ENCODE results near the gene TRPM3.

Gene TRPM3

GRCh38 chr9:70941191-70941590, 180.2 kb downstream of the TRPM3 start:
- no peaks in the 10 kb centered on the region for H3K4me1 ChIP-seq (ENCODE audit: control insufficient read depth, insufficient read depth, low read length)
- ChIA-PET POLR2A (no interaction called here), CTCF (no interaction called here)
- H3K4me3 ChIP-seq (ENCODE audit: low read depth, low read length): no peak overlapping the region
- H3K36me3 ChIP-seq (ENCODE audit: control insufficient read depth in 2 of 2, insufficient read depth in 1 of 2, low read length in 2 of 2): no peaks in the 10 kb centered on the region
- H3K9me3 ChIP-seq (ENCODE audit: control insufficient read depth, insufficient read depth, low read depth, low read length): no peaks in the 10 kb centered on the region
- no peak overlapping the region for H3K27ac ChIP-seq (ENCODE audit: extremely low read depth, low read depth, low read length)
- TF ChIP-seq GLIS1 (tag by site-specific recombination; IDR thresholded peaks at IDR 0.05) (no peak), ZNF518A (tag by site-specific recombination; conservative IDR thresholded peaks at IDR 0.05; ENCODE audit: low read depth) (no peak), IKZF3 (tag by site-specific recombination; IDR thresholded peaks at IDR 0.05) (no peak), ZNF354C (tag by site-specific recombination; IDR thresholded peaks at IDR 0.05; ENCODE audit: borderline replicate concordance, low read depth) (no peak), ZNF423 (tag by site-specific recombination; IDR thresholded peaks at IDR 0.05) (no peak), ZNF677 (tag by site-specific recombination; IDR thresholded peaks at IDR 0.05) (no peak), ZNF544 (tag by site-specific recombination; IDR thresholded peaks at IDR 0.05) (no peak), ZNF645 (tag by site-specific recombination; IDR thresholded peaks at IDR 0.05) (no peak), ZNF426 (tag by site-specific recombination; IDR thresholded peaks at IDR 0.05) (no peak), YY1 (tag by site-specific recombination; IDR thresholded peaks at IDR 0.05) (no peak), ZNF701 (tag by site-specific recombination; IDR thresholded peaks at IDR 0.05) (no peak), KLF16 (tag by site-specific recombination; IDR thresholded peaks at IDR 0.05) (no peak)
- TF ChIP-seq, protein P1, sequence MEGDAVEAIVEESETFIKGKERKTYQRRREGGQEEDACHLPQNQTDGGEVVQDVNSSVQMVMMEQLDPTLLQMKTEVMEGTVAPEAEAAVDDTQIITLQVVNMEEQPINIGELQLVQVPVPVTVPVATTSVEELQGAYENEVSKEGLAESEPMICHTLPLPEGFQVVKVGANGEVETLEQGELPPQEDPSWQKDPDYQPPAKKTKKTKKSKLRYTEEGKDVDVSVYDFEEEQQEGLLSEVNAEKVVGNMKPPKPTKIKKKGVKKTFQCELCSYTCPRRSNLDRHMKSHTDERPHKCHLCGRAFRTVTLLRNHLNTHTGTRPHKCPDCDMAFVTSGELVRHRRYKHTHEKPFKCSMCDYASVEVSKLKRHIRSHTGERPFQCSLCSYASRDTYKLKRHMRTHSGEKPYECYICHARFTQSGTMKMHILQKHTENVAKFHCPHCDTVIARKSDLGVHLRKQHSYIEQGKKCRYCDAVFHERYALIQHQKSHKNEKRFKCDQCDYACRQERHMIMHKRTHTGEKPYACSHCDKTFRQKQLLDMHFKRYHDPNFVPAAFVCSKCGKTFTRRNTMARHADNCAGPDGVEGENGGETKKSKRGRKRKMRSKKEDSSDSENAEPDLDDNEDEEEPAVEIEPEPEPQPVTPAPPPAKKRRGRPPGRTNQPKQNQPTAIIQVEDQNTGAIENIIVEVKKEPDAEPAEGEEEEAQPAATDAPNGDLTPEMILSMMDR (tag by site-specific recombination; IDR thresholded peaks at IDR 0.05): no peak

DNA sequence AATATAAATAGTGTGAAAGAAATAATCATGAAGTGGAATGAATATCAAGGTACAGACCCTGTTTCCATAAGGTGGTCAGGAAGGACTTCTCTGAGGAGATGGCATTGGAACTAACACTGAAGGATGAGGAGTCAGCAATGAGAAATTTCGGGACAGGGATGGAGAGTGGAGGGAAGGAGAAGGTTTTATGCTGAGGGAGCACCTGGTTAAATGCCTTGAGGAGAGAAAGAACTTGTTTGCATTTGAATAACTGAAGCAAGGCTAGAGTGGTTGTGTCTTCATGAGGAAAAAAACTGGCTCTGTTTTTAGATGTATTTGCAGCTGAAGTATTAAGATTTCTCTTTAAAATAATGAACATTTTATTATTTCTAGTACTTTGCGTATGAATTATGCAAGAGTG, 180.8 kb downstream of the TRPM3 start:
- TF ChIP-seq ZNF292 (tag by site-specific recombination; IDR thresholded peaks at IDR 0.05; ENCODE audit: borderline replicate concordance, low read depth) (no peak), SP3 (tag by site-specific recombination; IDR thresholded peaks at IDR 0.05) (no peak), OVOL3 (tag by site-specific recombination; IDR thresholded peaks at IDR 0.05) (no peak)
- POLR2A ChIA-PET: no interaction called here

More for the DNA sequence above, 180.8 kb downstream of the TRPM3 start:
- no peak overlapping the region for H3K4me3 ChIP-seq (ENCODE audit: low read depth, low read length)
- no peaks in the 10 kb centered on the region for H3K36me3 ChIP-seq (ENCODE audit: control insufficient read depth in 2 of 2, insufficient read depth in 1 of 2, low read length in 2 of 2)
- H3K4me1 ChIP-seq (ENCODE audit: control insufficient read depth, insufficient read depth, low read length): no peaks in the 10 kb centered on the region
- H3K9me3 ChIP-seq (ENCODE audit: control insufficient read depth, insufficient read depth, low read depth, low read length): no peaks in the 10 kb centered on the region
- H3K27ac ChIP-seq (ENCODE audit: extremely low read depth, low read depth, low read length): no peak overlapping the region
- CTCF ChIA-PET: no interaction called here
